ENCODE measurements around the gene ESYT3.
"Not testable (repeated sequence)": the region's sequence is repeated elsewhere in the genome, so short reads cannot be mapped to it uniquely, and the experiment has no call there.

ESYT3 gene

DNA sequence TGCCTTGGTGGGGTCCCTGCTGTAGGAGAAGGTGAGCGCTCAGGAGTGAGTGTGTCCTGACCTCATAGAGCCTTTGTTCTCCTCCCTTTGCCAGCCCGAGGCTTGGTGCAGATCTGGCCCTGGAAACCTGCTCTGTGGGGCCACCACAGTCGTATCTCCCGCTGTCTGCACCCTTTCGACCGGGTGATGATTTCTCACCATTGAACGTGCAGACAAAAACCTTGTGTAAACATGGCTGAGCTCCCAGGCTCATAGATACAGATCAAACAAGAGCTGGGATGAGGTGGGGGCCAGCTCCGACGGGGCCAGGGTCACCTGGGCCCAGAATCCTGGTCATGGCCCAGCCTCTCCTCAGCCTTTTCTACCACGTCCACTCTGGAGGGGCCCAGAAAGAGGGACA, 34.6 kb upstream of the ESYT3 start:
- H3K4me1 ChIP-seq (ENCODE audit: control insufficient read depth, insufficient read depth, low read length): no peaks in the 10 kb centered on the region
- H3K27me3 ChIP-seq (ENCODE audit: control insufficient read depth, insufficient read depth, low read length): no peaks in the 10 kb centered on the region
- H3K9me3 ChIP-seq (ENCODE audit: control insufficient read depth, low read length): no peaks in the 10 kb centered on the region
- no peak overlapping the region for H3K4me3 ChIP-seq (ENCODE audit: low read length)
- H3K9ac ChIP-seq (ENCODE audit: low read length): no peak overlapping the region
- H3K36me3 ChIP-seq (ENCODE audit: control insufficient read depth, insufficient read depth, low read length): no peaks in the 10 kb centered on the region

DNA sequence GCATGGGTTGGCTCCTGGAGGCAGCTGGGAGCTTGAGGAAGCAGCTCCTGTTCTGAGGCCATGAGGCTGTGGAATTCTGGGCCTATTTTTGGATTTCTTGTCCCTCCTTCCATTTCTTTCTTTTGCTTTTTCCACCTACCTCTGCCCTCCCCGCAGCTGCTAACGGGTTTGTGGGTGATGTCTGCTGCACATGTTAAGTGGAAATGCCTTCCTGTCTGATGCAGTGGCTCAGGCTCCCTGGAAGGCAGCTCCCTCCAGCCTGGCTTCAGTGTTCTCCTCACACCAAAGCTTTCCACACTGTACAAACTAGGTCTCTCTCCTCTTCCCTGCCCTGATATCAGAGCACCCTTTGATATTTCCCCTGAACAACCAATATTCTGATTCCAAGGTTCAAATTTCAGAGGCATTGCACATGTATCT, 33.8 kb upstream of the ESYT3 start:
- no peaks in the 10 kb centered on the region for H3K4me1 ChIP-seq (ENCODE audit: control insufficient read depth, insufficient read depth, low read length)
- no peak overlapping the region for H3K4me3 ChIP-seq (ENCODE audit: low read length)
- H3K9ac ChIP-seq (ENCODE audit: low read length): no peak overlapping the region
- H3K27me3 ChIP-seq (ENCODE audit: control insufficient read depth, insufficient read depth, low read length): no peaks in the 10 kb centered on the region
- no peaks in the 10 kb centered on the region for H3K36me3 ChIP-seq (ENCODE audit: control insufficient read depth, insufficient read depth, low read length)
- no peaks in the 10 kb centered on the region for H3K9me3 ChIP-seq (ENCODE audit: control insufficient read depth, low read length)

DNA sequence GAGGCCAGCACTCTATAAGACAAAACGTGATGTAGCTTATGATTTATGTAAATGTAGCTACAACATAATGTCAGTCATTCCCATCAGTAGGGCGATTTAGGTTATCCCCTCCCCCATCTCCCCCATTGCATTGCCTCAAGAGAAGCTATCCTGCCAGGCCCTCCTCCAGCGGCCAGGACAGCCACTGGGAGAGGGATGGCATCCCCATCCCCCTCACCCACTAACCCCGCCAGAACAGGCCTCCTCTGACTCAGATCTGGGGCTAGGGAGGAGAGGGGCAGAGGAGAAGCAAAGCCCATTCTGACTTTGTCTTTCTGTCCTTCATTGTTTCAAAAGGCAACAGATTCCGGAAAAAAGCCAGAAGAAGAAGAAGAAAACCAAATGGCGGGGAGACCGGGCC, 32.6 kb upstream of the ESYT3 start:
- Histone ChIP-seq H3K36me3 (ENCODE audit: control insufficient read depth, insufficient read depth, low read length) (no peaks in the 10 kb centered on the region), H3K9me3 (ENCODE audit: control insufficient read depth, low read length) (no peaks in the 10 kb centered on the region), H3K9ac (ENCODE audit: low read length) (no peak overlapping the region), H3K27me3 (ENCODE audit: control insufficient read depth, insufficient read depth, low read length) (no peaks in the 10 kb centered on the region), H3K4me1 (ENCODE audit: control insufficient read depth, insufficient read depth, low read length) (no peaks in the 10 kb centered on the region), H3K4me3 (ENCODE audit: low read length) (no peak overlapping the region)

DNA sequence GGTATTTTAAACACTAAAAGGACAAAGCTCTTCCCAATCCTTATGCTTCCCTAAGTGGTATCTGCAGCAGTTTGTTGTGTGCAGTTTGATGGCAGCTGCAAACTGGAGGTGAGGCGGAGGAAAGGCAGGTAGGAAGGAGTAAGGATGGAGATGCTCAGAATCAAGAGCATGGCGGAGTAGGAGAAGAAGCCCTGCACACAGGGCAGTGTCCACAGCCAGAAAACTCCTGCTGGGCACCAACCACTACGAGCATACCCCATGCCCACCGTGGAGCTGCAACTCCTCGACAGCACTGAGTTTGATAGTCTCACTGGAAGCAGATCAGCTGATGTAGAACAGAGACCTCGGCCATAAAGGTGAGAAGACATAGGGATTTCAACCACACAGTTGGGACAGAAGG, 30.3 kb upstream of the ESYT3 start:
- Histone ChIP-seq H3K4me3 (ENCODE audit: low read length) (no peak overlapping the region), H3K27me3 (ENCODE audit: control insufficient read depth, insufficient read depth, low read length) (no peaks in the 10 kb centered on the region), H3K9me3 (ENCODE audit: control insufficient read depth, low read length) (no peaks in the 10 kb centered on the region), H3K36me3 (ENCODE audit: control insufficient read depth, insufficient read depth, low read length) (no peaks in the 10 kb centered on the region), H3K4me1 (ENCODE audit: control insufficient read depth, insufficient read depth, low read length) (no peaks in the 10 kb centered on the region), H3K9ac (ENCODE audit: low read length) (no peak overlapping the region)

DNA sequence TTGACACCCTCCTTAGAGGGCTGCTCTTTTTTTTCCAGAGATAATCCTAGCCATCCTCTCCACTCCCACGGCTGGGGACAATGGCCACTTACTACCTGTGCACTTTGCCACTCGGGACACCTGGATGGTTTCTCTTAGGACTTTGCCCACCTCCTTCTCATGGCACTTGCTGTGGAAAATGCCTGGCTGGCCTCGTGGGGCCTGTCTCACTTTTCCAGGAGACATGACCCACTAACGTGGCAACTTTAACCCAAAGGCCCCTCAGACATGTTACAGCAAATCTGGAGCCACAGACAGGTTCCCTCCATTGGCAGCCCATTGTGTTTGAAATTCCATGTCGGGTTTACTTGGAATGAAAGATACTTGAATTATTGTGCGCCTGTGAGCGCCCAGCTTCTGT, 29.4 kb upstream of the ESYT3 start:
- Histone ChIP-seq H3K9ac (ENCODE audit: low read length) (no peak overlapping the region), H3K36me3 (ENCODE audit: control insufficient read depth, insufficient read depth, low read length) (no peaks in the 10 kb centered on the region), H3K4me3 (ENCODE audit: low read length) (no peak overlapping the region), H3K27me3 (ENCODE audit: control insufficient read depth, insufficient read depth, low read length) (no peaks in the 10 kb centered on the region), H3K4me1 (ENCODE audit: control insufficient read depth, insufficient read depth, low read length) (no peaks in the 10 kb centered on the region), H3K9me3 (ENCODE audit: control insufficient read depth, low read length) (no peaks in the 10 kb centered on the region)

DNA sequence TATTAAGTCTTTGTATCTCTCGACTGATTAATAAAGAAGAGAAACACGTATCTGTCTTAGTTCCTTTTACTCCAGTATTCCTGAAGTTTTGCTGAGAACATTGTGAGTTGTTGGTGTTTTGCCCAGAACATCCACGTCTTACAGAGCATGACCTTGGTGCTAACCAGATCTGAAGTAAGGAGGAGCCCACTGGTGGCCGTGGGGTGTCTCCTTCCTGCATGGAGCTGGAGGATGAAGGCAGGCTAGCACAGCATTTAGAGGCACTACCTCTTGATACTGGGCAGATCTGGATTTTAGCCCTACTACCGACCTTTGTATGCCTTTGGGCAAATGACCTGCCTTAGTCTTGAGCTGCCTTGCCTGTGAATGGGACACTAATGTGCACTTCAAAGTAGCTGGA, 28.9 kb upstream of the ESYT3 start:
- Histone ChIP-seq H3K36me3 (ENCODE audit: control insufficient read depth, insufficient read depth, low read length) (no peaks in the 10 kb centered on the region), H3K9ac (ENCODE audit: low read length) (no peak overlapping the region), H3K4me1 (ENCODE audit: control insufficient read depth, insufficient read depth, low read length) (no peaks in the 10 kb centered on the region)

DNA sequence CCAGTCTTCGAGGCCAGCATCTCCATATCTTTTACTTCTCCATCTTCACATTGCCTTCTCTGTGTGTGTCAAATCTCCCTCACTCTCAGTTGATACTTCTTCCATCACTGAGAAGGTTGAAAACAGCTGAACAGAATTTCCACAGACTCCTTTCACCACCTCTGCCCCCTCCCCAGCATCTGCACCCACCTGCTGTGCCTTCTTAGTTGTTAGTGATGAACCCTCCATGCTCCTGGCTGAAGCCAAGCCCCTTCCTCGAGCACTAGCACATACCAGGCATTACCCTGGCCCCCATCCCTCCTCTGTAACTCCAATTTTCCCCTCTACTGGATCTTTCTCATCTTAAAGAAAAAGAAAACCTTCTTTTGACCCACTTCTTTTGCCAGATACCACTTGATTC, 27.8 kb upstream of the ESYT3 start:
- no peaks in the 10 kb centered on the region for H3K36me3 ChIP-seq (ENCODE audit: control insufficient read depth, insufficient read depth, low read length)
- no peaks in the 10 kb centered on the region for H3K9me3 ChIP-seq (ENCODE audit: control insufficient read depth, low read length)
- no peak overlapping the region for H3K9ac ChIP-seq (ENCODE audit: low read length)
- no peaks in the 10 kb centered on the region for H3K27me3 ChIP-seq (ENCODE audit: control insufficient read depth, insufficient read depth, low read length)
- H3K4me3 ChIP-seq (ENCODE audit: low read length): no peak overlapping the region
- H3K4me1 ChIP-seq (ENCODE audit: control insufficient read depth, insufficient read depth, low read length): no peaks in the 10 kb centered on the region

More for the DNA sequence above, 28.9 kb upstream of the ESYT3 start:
- Histone ChIP-seq H3K27me3 (ENCODE audit: control insufficient read depth, insufficient read depth, low read length) (no peaks in the 10 kb centered on the region), H3K9me3 (ENCODE audit: control insufficient read depth, low read length) (no peaks in the 10 kb centered on the region), H3K4me3 (ENCODE audit: low read length) (no peak overlapping the region)

DNA sequence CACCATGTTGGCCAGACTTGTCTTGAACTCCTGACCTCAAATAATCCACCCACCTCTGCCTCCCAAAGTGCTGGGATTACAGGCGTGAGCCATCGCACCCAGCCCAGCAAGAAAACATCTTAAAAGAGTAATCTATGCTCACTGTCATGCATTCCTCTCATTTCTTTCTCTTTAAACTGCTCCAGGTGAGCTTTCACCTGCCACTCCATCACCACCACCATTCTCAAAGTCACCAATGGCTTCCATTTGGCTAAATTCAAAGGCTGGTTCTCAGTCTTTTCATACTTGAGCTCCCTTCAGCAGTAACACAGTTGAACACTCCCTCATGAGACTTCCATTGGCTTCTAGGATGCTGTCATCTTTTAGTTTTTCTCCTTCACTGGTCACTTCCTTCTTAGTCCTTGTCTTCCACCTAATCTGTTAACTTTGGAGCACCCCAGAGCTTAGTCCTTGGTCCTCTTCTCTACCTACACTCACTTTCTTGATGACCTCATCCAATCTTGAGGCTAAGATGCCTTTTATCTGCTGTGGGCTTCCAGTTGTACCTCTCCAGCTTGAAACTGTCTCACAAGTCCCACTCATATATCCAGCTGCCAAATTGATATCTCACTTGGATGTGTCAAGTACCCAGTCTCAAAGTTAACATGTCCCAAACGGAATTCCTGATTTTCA, 27.0 kb upstream of the ESYT3 start:
- Histone ChIP-seq H3K9ac (ENCODE audit: low read length) (no peak overlapping the region), H3K9me3 (ENCODE audit: control insufficient read depth, low read length) (no peaks in the 10 kb centered on the region), H3K4me1 (ENCODE audit: control insufficient read depth, insufficient read depth, low read length) (no peaks in the 10 kb centered on the region), H3K36me3 (ENCODE audit: control insufficient read depth, insufficient read depth, low read length) (no peaks in the 10 kb centered on the region), H3K27me3 (ENCODE audit: control insufficient read depth, insufficient read depth, low read length) (no peaks in the 10 kb centered on the region), H3K4me3 (ENCODE audit: low read length) (no peak overlapping the region)

DNA sequence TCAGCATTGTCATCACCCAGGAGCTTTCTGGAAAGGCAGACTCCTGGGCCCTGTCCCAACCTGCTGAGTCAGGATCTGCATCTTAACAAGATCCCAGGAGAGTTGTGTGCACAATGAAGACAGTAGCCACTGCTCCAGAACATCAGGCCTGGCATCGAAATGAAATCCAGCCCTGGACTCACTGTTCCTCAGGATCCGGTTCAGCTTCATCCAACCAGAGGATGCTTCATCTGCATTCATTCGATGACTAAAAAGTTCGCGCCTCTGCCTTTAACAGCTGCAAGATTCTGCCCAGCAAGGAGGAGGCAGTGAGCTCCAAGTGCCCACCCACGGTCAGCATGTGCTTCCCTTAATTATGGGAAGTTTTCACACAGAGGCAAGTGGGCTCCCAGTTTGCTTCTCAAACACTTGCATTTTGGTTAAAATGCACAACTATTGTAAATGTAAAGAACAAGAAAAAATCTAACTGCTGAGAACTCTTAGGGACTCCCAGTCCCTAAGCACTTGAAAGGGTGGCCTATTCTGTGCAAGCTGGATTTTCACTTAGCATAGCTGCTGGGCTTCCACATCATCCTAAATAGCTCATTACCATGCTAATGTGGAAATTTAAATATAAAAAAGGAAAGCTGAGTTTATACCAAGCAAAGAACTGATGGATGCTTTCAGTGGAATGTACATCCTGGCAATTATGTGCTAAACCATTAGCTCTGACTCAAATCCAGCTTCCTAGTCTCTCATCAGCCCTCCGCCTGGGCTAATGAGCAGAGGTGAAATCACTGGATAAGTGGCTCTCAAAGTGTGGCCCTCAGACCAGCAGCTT, 25.5 kb upstream of the ESYT3 start:
- Histone ChIP-seq H3K9me3 (ENCODE audit: control insufficient read depth, low read length) (no peaks in the 10 kb centered on the region), H3K4me3 (ENCODE audit: low read length) (no peak overlapping the region), H3K36me3 (ENCODE audit: control insufficient read depth, insufficient read depth, low read length) (no peaks in the 10 kb centered on the region), H3K27me3 (ENCODE audit: control insufficient read depth, insufficient read depth, low read length) (no peaks in the 10 kb centered on the region), H3K4me1 (ENCODE audit: control insufficient read depth, insufficient read depth, low read length) (no peaks in the 10 kb centered on the region), H3K9ac (ENCODE audit: low read length) (no peak overlapping the region)

DNA sequence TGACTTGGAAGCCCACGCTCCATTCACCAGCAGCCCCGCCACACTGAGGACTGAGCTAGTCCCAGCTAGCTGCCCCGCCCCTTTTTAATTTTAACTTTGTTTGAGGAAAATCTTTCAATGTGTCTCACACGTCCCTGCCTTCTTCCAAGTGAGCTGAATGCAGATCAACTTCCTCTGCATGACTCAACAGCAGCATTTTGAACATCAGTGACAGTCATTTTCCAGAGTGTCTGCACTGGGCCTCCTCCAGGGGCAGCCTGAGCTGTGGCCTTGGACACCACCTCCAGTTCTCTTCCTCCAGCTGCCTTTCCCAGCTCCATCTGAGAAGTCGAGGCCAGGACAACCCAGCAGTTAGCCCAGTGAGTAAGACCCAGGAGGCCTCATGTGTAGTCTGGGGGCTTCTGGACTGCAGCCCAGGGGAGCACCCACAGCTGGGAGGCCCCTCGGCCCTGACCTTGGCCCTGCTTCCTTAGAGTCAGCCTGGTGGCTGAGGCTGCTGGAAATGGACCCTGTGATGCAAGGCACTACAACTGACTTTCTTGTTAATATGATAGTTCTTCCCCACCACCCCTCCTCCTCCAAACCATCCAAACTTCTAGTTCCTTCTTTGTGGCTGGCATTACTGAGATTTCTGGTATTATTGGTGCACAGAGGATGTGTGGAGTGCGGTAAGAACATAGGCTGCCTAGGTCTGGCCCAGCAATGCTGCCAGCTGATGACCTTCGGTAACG, 21.4 kb upstream of the ESYT3 start:
- no peaks in the 10 kb centered on the region for H3K36me3 ChIP-seq (ENCODE audit: control insufficient read depth, insufficient read depth, low read length)
- peaks cover 2% of the 10 kb centered on the region for H3K27me3 ChIP-seq (ENCODE audit: control insufficient read depth, insufficient read depth, low read length)
- no peak overlapping the region for H3K4me3 ChIP-seq (ENCODE audit: low read length)
- H3K9ac ChIP-seq (ENCODE audit: low read length): no peak overlapping the region
- H3K4me1 ChIP-seq (ENCODE audit: control insufficient read depth, insufficient read depth, low read length): no peaks in the 10 kb centered on the region
- H3K9me3 ChIP-seq (ENCODE audit: control insufficient read depth, low read length): no peaks in the 10 kb centered on the region

DNA sequence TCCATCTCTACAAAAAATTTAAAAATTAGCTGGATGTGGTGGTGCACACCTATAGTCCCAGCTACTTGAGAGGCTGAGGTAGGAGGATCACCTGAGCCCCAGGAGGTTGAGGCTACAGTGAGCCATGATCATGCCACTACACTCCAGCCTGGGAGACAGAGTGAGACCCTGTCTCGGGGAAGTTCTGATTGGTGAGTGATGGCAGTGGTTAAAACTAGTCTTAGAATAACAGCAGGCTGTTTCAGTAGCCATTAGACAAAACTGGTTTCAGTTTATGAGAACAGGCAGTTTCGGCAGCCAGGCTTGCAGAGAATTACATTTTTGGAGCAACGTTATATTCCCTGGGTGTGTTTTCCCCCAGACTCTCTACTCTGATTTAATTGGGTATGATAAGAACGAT, 18.2 kb upstream of the ESYT3 start:
- H3K4me3 ChIP-seq (ENCODE audit: low read length); H3K9me3 ChIP-seq (ENCODE audit: control insufficient read depth, low read length); H3K9ac ChIP-seq (ENCODE audit: low read length); H3K4me1 ChIP-seq (ENCODE audit: control insufficient read depth, insufficient read depth, low read length); H3K36me3 ChIP-seq (ENCODE audit: control insufficient read depth, insufficient read depth, low read length); H3K27me3 ChIP-seq (ENCODE audit: control insufficient read depth, insufficient read depth, low read length): not testable (repeated sequence)

DNA sequence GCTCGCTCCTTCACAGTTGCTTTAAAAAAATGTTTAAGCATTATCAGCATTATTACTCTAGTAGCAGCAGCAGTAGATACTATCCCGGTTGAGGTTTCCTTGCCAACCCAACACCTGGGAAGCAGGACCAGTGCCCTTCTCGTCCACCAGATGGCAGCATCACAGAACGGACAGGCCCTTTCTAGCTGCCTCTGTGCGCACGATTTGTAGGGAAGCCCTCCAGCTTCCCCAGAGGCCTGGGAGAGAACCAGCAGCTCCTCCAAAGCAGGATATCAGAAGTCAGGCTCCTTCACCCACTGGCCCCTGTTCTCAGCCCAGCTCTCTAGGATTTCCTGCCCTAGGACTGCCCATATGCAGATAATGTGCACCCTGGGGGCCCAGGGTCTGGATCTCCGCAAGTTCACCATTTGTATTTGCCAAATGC, 16.8 kb upstream of the ESYT3 start:
- Histone ChIP-seq H3K36me3 (ENCODE audit: control insufficient read depth, insufficient read depth, low read length) (no peaks in the 10 kb centered on the region), H3K27me3 (ENCODE audit: control insufficient read depth, insufficient read depth, low read length) (peaks cover 6% of the 10 kb centered on the region), H3K9ac (ENCODE audit: low read length) (no peak overlapping the region), H3K4me3 (ENCODE audit: low read length) (no peak overlapping the region), H3K4me1 (ENCODE audit: control insufficient read depth, insufficient read depth, low read length) (no peaks in the 10 kb centered on the region), H3K9me3 (ENCODE audit: control insufficient read depth, low read length) (no peaks in the 10 kb centered on the region)
